Measurements from ENCODE around the gene ROCK2. TPM values are rescaled to one million over a fixed set of nuclear protein-coding genes. Genes with fewer than 3 reads are reported as not detected.
"Not testable (repeated sequence)": the region's sequence is repeated elsewhere in the genome, so short reads cannot be mapped to it uniquely, and the experiment has no call there.

ROCK2 gene
- total and polyA plus RNA-seq, 9 donors, result 27.6 to 47.9 (median 40.8) TPM

- no peaks in the 10 kb centered on the region for H3K36me3 ChIP-seq (ENCODE audit: control insufficient read depth, insufficient read depth, low read length)
- no peaks in the 10 kb centered on the region for H3K27me3 ChIP-seq (ENCODE audit: control insufficient read depth, insufficient read depth, low read length)
- no peaks in the 10 kb centered on the region for H3K9me3 ChIP-seq (replicated peaks; ENCODE audit: control insufficient read depth, low read depth, low read length)
- no peak for DNase-seq
- H3K4me1 ChIP-seq (ENCODE audit: control insufficient read depth, insufficient read depth, low read length), result peaks cover 4% of the 10 kb centered on the region
- no peak overlapping the region for H3K4me3 ChIP-seq (ENCODE audit: low read length)
- no CpG with 5 or more reads among the region's 2 CpGs for WGBS (ENCODE audit: insufficient coverage)
- H3K27ac ChIP-seq (ENCODE audit: low read length), result no peak overlapping the region
Observed at GRCh38 chr2:11340717-11341116, 3.7 kb downstream of the ROCK2 start.

GRCh38 chr2:11339508-11340083 lies 4.8 kb downstream of the ROCK2 start:
- no peaks in the 10 kb centered on the region for H3K36me3 ChIP-seq (ENCODE audit: control insufficient read depth, insufficient read depth, low read length)
- no peaks in the 10 kb centered on the region for H3K4me1 ChIP-seq (ENCODE audit: control insufficient read depth, insufficient read depth, low read length)

GRCh38 chr2:11338580-11338979 lies 5.9 kb downstream of the ROCK2 start:
- DNase-seq, result no peak
- H3K9me3 ChIP-seq (replicated peaks; ENCODE audit: control insufficient read depth, low read depth, low read length), result no peaks in the 10 kb centered on the region
- no CpG with 5 or more reads among the region's 5 CpGs for WGBS (ENCODE audit: insufficient coverage)
- no peak overlapping the region for H3K4me3 ChIP-seq (ENCODE audit: low read length)
- H3K36me3 ChIP-seq (ENCODE audit: control insufficient read depth, insufficient read depth, low read length), result no peaks in the 10 kb centered on the region
- no peaks in the 10 kb centered on the region for H3K4me1 ChIP-seq (ENCODE audit: control insufficient read depth, insufficient read depth, low read length)
- H3K27me3 ChIP-seq (ENCODE audit: control insufficient read depth, insufficient read depth, low read length), result no peaks in the 10 kb centered on the region
- no peak overlapping the region for H3K27ac ChIP-seq (ENCODE audit: low read length)

More at GRCh38 chr2:11339508-11340083, 4.8 kb downstream of the ROCK2 start:
- no peak for DNase-seq
- Histone ChIP-seq H3K27me3 (ENCODE audit: control insufficient read depth, insufficient read depth, low read length) (no peaks in the 10 kb centered on the region), H3K27ac (ENCODE audit: low read length) (no peak overlapping the region), H3K4me3 (ENCODE audit: low read length) (no peak overlapping the region), H3K9me3 (replicated peaks; ENCODE audit: control insufficient read depth, low read depth, low read length) (no peaks in the 10 kb centered on the region)
- 100% methylated on average over 2 of the region's 6 CpGs for WGBS (ENCODE audit: insufficient coverage)

DNA sequence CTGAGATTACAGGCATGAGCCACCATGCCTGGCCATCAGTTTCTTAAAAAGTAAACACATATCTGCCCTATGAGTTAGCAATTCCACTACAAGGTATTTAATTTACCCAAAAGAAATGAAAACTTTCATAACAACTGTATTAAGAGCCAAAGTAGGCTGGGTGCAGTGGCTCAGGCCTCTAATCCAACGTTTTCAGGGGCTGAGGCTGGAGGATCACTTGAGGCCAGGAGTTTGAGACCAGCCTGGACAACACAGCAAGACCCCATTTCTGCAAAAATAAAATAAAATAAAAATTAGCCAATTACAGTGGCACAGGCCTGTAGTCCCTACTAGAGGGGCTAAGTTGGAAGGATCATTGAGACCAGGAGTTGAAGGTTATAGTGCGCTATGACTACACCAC lies 6.5 kb downstream of the ROCK2 start:
- no peak overlapping the region for H3K4me3 ChIP-seq (ENCODE audit: low read length)
- WGBS (ENCODE audit: insufficient coverage), result no CpG with 5 or more reads among the region's 2 CpGs
- no peak for DNase-seq
- H3K27ac ChIP-seq (ENCODE audit: low read length), result no peak overlapping the region
- no peaks in the 10 kb centered on the region for H3K27me3 ChIP-seq (ENCODE audit: control insufficient read depth, insufficient read depth, low read length)
- H3K36me3 ChIP-seq (ENCODE audit: control insufficient read depth, insufficient read depth, low read length), result no peaks in the 10 kb centered on the region
- H3K4me1 ChIP-seq (ENCODE audit: control insufficient read depth, insufficient read depth, low read length), result no peaks in the 10 kb centered on the region
- H3K9me3 ChIP-seq (replicated peaks; ENCODE audit: control insufficient read depth, low read depth, low read length), result no peaks in the 10 kb centered on the region

- Histone ChIP-seq H3K4me3 (ENCODE audit: low read length) (no peak overlapping the region), H3K27me3 (ENCODE audit: control insufficient read depth, insufficient read depth, low read length) (no peaks in the 10 kb centered on the region), H3K36me3 (ENCODE audit: control insufficient read depth, insufficient read depth, low read length) (no peaks in the 10 kb centered on the region), H3K27ac (ENCODE audit: low read length) (no peak overlapping the region), H3K4me1 (ENCODE audit: control insufficient read depth, insufficient read depth, low read length) (no peaks in the 10 kb centered on the region), H3K9me3 (replicated peaks; ENCODE audit: control insufficient read depth, low read depth, low read length) (peaks cover 8% of the 10 kb centered on the region)
- no peak for DNase-seq
- WGBS (ENCODE audit: insufficient coverage), result 100% methylated on average over 1 of the region's 1 CpG
Observed at GRCh38 chr2:11336189-11336588, 8.2 kb downstream of the ROCK2 start.

- Histone ChIP-seq H3K4me1 (ENCODE audit: control insufficient read depth, insufficient read depth, low read length) (no peaks in the 10 kb centered on the region), H3K27ac (ENCODE audit: low read length) (no peak overlapping the region), H3K4me3 (ENCODE audit: low read length) (no peak overlapping the region), H3K36me3 (ENCODE audit: control insufficient read depth, insufficient read depth, low read length) (no peaks in the 10 kb centered on the region), H3K9me3 (replicated peaks; ENCODE audit: control insufficient read depth, low read depth, low read length) (peaks cover 8% of the 10 kb centered on the region), H3K27me3 (ENCODE audit: control insufficient read depth, insufficient read depth, low read length) (no peaks in the 10 kb centered on the region)
- 100% methylated on average over 1 of the region's 2 CpGs for WGBS (ENCODE audit: insufficient coverage)
- no peak for DNase-seq
Observed at GRCh38 chr2:11333427-11334183, 10.8 kb downstream of the ROCK2 start.

DNA sequence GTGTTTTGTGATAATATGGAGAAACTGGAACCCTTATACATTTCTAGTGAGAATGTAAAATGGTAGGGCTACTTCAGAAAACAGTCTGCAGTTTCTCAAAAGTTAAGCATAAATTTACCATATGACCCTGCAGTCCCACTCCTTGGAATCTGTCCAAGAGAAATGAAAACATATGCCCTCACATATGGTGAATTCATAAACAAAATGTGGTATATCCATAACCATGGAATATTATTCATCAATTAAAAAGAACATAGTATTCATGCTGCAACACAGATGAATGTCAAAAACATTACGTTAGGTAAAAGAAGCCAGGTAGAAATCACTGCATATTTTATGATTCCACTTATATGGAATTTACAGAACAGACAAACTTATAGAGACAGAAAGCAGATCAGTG lies 11.8 kb downstream of the ROCK2 start:
- Histone ChIP-seq H3K27me3 (ENCODE audit: control insufficient read depth, insufficient read depth, low read length) (no peaks in the 10 kb centered on the region), H3K36me3 (ENCODE audit: control insufficient read depth, insufficient read depth, low read length) (no peaks in the 10 kb centered on the region), H3K4me1 (ENCODE audit: control insufficient read depth, insufficient read depth, low read length) (no peaks in the 10 kb centered on the region), H3K27ac (ENCODE audit: low read length) (no peak overlapping the region), H3K9me3 (replicated peaks; ENCODE audit: control insufficient read depth, low read depth, low read length) (peaks cover 8% of the 10 kb centered on the region), H3K4me3 (ENCODE audit: low read length) (no peak overlapping the region)
- DNase-seq, result no peak
- WGBS (ENCODE audit: insufficient coverage), result no CpG with 5 or more reads among the region's 1 CpG

- no CpG with 5 or more reads among the region's 4 CpGs for WGBS (ENCODE audit: insufficient coverage)
- no peak overlapping the region for H3K27ac ChIP-seq (ENCODE audit: low read length)
- H3K9me3 ChIP-seq (replicated peaks; ENCODE audit: control insufficient read depth, low read depth, low read length), result peaks cover 8% of the 10 kb centered on the region
- no peaks in the 10 kb centered on the region for H3K4me1 ChIP-seq (ENCODE audit: control insufficient read depth, insufficient read depth, low read length)
- no peak overlapping the region for H3K4me3 ChIP-seq (ENCODE audit: low read length)
- no peaks in the 10 kb centered on the region for H3K36me3 ChIP-seq (ENCODE audit: control insufficient read depth, insufficient read depth, low read length)
- no peak for DNase-seq
- H3K27me3 ChIP-seq (ENCODE audit: control insufficient read depth, insufficient read depth, low read length), result no peaks in the 10 kb centered on the region
Observed at GRCh38 chr2:11330457-11331142, 13.8 kb downstream of the ROCK2 start.

- H3K27me3 ChIP-seq (ENCODE audit: control insufficient read depth, insufficient read depth, low read length), result no peaks in the 10 kb centered on the region
- no peaks in the 10 kb centered on the region for H3K4me1 ChIP-seq (ENCODE audit: control insufficient read depth, insufficient read depth, low read length)
- no CpG with 5 or more reads among the region's 1 CpG for WGBS (ENCODE audit: insufficient coverage)
- no peak for DNase-seq
- H3K27ac ChIP-seq (ENCODE audit: low read length), result no peak overlapping the region
- no peak overlapping the region for H3K4me3 ChIP-seq (ENCODE audit: low read length)
- H3K36me3 ChIP-seq (ENCODE audit: control insufficient read depth, insufficient read depth, low read length), result no peaks in the 10 kb centered on the region
- peaks cover 8% of the 10 kb centered on the region for H3K9me3 ChIP-seq (replicated peaks; ENCODE audit: control insufficient read depth, low read depth, low read length)
Observed at GRCh38 chr2:11329776-11330175, 14.7 kb downstream of the ROCK2 start.

- not testable (repeated sequence) for H3K4me3 ChIP-seq (ENCODE audit: low read length); H3K4me1 ChIP-seq (ENCODE audit: control insufficient read depth, insufficient read depth, low read length); H3K9me3 ChIP-seq (replicated peaks; ENCODE audit: control insufficient read depth, low read depth, low read length); H3K27me3 ChIP-seq (ENCODE audit: control insufficient read depth, insufficient read depth, low read length); DNase-seq; H3K27ac ChIP-seq (ENCODE audit: low read length); H3K36me3 ChIP-seq (ENCODE audit: control insufficient read depth, insufficient read depth, low read length)
- no CpG with 5 or more reads among the region's 1 CpG for WGBS (ENCODE audit: insufficient coverage)
Observed at GRCh38 chr2:11328522-11328921, 15.9 kb downstream of the ROCK2 start.
